IPS DF 4.7 (cell line): ENCODE data around the gene EYS.

Experiments used
- DNase-seq: peaks from one replicate; pipeline ENCODE4 v3.0.0-alpha.2; 2013; ENCODE audit warnings: low spot score; ENCODE audit errors: extremely low read depth

Gene EYS

DNA sequence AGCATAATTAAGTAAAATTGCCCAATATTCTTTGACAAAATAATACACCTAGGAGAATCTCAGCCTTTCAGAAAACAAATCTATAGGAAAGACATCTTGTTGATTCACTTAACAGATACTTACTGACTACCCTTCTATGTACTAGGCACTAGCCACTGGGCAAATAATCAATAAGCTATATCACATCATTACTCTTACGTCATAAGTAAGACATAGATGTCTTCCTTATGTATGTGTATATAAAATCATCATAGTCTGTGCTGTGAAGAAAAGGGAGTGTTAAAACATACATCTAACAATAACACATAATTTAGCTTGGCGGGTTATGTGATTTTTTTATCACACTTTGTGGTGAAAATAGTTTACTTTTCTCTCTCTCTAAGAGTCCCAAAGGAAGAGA, 733.9 kb downstream of the EYS start:
- no peak for DNase-seq

- no peak for DNase-seq
Observed at GRCh38 chr6:64969139-64969538, 737.9 kb downstream of the EYS start.

GRCh38 chr6:64955435-64955848, 751.6 kb downstream of the EYS start:
- no peak for DNase-seq

DNA sequence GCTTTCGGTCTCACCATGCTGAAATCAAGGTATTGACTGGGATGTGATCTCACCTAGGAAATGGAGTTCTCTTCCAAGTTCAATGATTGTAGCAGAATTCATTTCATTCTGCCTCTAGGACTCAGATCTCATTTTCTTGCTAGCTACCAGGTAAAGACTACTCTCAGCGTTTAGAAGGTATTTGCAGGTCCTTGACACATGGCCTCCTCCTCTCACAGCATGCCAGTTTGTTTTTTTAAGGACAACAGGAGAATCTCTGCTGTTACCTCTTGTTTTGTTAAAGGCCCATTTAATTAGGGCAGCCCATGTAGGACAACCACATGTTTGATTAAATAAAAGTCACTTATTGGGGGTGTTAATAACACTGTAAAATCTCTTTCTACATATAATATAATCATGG, 757.8 kb downstream of the EYS start:
- DNase-seq = no peak

- DNase-seq = no peak
Observed at GRCh38 chr6:64948261-64948660, 758.8 kb downstream of the EYS start.

DNA sequence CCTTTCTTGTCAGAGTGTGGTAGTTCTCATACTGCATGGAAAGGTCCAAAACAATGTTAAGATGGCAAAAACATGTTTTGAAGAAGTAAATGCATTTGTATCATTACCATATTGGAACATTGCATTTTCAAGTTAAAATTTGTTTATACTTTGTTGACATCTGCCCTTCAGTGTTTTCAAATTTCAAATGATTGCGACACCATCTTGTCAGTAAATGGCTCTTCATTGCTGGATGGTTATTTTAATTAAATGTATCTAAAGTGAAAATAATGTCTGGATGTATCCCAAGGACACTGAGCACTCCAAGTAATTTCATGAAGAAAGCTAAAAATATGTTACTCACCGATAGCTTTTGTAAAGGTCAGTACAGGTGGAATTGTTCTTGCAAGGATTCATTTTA, 761.6 kb downstream of the EYS start:
- no peak for DNase-seq

DNA sequence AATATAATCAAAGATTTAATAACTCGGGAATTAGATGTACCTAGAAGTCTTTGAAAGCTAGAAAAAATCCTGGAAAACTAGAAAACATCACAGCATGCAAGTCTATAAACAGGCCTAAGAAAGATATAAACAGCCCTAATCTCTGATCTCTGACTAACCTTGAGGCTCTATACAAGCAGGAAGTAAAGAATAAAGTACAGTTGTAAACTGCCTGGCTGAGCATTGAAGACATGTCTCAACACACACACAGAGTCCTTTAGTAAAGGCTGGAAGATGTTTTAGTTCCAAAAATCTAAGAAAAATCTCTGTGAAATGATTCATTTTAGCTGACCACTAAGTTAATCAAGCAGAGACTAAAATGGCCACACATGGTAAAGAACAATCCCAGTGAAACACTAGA, 774.5 kb downstream of the EYS start:
- no peak for DNase-seq

- DNase-seq = no peak
Observed at GRCh38 chr6:64930681-64931080, 776.3 kb downstream of the EYS start.

GRCh38 chr6:64926051-64926450, 781.0 kb downstream of the EYS start:
- no peak for DNase-seq

DNA sequence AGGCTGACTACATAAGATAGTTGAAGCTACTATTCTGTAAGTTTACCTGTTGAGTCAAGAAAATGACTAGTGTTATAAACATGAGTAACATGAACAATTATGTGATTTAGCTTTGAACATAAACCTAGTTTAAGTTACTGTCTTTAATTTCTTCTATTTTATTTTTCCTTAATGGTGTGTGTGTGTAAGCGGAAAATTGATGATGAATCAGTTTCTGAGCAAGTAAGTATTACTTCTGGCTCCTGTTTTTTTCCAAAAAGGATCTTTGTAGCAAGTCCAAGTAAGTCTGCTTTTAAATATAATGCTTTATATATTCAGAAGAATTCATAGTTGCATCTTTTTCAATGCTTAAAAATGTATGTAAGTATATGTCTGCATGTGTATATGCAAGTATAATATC, 786.8 kb downstream of the EYS start:
- no peak for DNase-seq

DNA sequence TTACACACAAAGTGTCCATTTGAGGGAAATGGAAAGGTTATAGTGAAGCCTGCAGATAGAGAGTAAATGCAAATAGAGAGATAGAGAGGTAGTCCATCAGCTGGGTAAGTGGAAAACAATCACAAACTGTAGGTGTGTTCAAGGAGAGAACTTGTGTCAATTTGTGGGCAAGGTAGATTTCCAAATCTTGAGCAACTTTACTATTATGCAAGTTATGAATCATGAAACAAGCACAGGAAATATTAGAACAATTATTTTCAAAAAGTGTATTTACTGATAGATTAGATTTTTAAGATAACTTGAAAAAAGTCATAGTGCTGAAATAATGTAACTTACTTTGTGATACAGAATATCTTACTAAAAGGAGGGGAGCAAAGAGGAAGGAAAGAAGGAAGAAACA, 792.9 kb downstream of the EYS start:
- no peak for DNase-seq

GRCh38 chr6:64912966-64913365, 794.1 kb downstream of the EYS start:
- no peak for DNase-seq

- no peak for DNase-seq
Observed at GRCh38 chr6:64908104-64908503, 798.9 kb downstream of the EYS start.

DNA sequence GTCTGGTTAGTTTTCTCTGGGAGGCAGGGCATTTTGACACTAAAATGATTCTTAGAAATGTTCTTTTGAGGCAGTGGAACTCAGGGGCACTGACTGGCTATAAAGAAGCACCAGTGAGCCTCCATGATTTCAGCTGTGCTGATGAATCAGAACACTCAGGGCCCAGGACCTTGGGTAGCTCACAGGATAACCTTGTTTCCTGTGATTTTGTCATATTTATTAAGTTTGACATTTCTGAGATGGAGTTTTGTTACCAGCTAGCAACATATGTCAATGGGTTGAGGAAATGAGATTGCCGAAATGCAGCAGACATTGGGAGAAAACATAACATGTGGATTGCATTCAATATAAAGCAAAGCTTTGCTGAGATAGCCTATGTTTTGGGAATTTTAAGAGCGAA, 802.4 kb downstream of the EYS start:
- no peak for DNase-seq

DNA sequence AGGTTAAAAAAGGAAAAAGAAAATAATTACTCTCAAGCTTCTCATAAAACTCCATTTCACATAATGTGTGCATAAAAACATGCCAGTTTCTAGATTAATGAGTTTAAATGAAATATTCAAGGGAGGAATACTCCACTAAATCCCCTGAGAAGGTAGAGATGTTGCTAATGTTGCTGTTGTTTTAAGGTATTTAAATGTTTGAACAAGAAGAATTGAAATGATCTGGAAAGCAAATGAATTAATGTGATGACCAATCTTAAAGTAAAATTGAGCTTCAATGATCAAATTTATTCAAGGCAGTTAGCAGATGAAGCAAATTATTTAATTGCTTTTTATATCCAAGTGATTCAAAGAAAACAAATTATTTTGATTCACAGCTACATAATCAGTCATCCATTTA, 804.4 kb downstream of the EYS start:
- no peak for DNase-seq

DNA sequence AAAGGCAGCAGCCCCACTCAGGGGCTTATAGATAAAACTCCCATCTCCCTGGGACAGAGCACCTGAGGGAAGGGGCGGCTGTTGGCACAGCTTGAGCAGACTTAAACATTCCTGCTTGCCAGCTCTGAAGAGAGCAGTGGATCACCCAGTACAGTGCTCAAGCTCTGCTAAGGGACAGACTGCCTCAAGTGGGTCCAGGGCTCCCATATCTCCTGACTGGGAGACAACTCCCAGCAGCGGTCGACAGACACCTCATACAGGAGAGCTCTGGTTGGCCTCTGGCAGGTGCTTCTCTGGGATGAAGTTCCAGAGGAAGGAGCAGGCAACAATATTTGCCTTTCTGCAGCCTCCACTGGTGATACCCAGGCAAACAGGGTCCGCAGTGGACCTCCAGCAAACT, 810.1 kb downstream of the EYS start:
- no peak for DNase-seq

- DNase-seq = no peak
Observed at GRCh38 chr6:64895945-64896344, 811.1 kb downstream of the EYS start.

GRCh38 chr6:64890609-64891008, 816.4 kb downstream of the EYS start:
- no peak for DNase-seq

DNA sequence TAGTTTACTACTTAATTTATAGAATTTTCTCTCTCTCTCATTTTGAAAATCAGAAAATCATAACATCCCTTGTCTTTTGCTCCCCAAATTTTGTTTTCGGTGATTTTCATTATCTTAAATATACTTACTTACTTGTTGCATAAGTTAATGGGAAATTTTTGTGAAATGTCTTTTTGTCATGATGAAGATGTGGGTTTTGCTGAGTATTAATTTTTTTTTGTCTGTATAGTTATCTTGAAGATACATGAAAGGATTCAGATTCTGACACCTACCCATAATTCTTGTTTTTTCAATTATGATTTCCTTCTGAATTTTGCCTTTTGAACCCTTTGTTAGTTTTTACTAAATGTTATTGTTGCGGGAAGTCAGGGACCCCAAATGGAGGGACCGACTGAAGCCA, 817.9 kb downstream of the EYS start:
- no peak for DNase-seq

- DNase-seq = no peak
Observed at GRCh38 chr6:64874776-64875175, 832.2 kb downstream of the EYS start.

GRCh38 chr6:64872633-64873032, 834.4 kb downstream of the EYS start:
- no peak for DNase-seq

DNA sequence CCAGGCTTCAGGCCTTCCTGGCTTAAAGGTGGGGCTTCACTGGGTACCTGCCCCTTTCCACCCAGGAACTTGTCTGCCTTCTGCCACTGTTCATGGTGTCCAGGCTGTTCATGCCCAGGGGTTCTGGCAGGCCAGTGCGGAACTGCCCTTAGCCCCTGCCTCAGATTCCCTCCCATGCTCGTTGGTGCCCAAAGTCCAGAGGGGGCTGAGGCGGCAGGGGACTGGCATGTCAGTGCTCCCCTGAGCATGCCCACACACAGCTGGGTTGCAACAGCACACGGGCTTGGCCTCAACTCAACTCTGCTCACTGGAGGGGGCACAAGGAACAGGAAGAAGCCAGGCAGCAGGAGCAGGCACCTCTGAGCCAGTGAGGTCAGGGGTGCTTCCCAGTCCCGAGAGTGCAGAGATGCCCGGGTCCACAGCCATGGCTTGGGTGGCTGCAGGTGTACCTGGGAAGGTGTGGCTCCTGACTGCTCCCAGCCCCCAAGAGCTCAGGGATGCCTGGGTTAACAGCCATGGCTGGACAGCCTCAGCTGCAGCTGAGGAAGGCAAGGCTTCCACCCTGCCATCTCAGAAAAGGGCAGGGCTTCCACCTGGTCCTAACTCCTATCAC, 845.9 kb downstream of the EYS start:
- DNase-seq = no peak

GRCh38 chr6:64860203-64860602, 846.8 kb downstream of the EYS start:
- DNase-seq = no peak

DNA sequence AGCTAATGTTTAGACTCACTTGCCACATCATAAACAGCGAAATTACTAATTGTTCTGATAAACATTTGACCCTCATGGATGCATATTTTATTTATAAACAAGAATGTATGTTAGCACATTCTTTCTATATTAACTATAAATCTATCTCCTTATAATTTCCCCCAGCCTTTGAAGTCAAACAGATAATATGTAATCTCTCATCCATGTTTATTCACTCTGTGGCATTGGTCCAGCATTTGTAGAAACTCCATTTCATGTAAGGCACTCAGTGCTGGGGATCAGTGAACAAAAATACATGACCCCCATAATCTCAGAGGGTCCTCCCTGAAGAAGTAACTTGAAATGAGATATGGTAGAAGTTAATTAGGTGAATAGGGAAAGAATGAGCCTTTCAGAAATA, 856.9 kb downstream of the EYS start:
- DNase-seq = no peak
